ENCODE measurements around the gene PLEKHS1. TPM values are rescaled to one million over a fixed set of nuclear protein-coding genes. Genes with fewer than 3 reads are reported as not detected.

Gene PLEKHS1
- total RNA-seq, 1 donor from 2014 or later, result not detected

GRCh38 chr10:113782367-113782766 is 30.9 kb downstream of the PLEKHS1 start:
- CTCF ChIA-PET, result no interaction called here
- TF ChIP-seq CTCF (IDR thresholded peaks at IDR 0.05), result no peak

GRCh38 chr10:113782986-113783704 is 31.7 kb downstream of the PLEKHS1 start:
- Mint-ChIP-seq H3K27ac (no peak overlapping the region), H3K4me1 (no peaks in the 10 kb centered on the region), H3K9me3 (no peaks in the 10 kb centered on the region), H3K36me3 (ENCODE audit: low read depth) (no peaks in the 10 kb centered on the region), H3K27me3 (peaks cover 15% of the 10 kb centered on the region), H3K4me3 (no peak overlapping the region)
- POLR2A ChIA-PET, result no interaction called here
- TF ChIP-seq CTCF (IDR thresholded peaks at IDR 0.05), result no peak
- intact Hi-C loops (cut with micrococcal nuclease), result no loop called here
- CTCF ChIA-PET, result no interaction called here
- ATAC-seq (ENCODE audit: low read depth) (no peak), DNase-seq (no peak)

More at GRCh38 chr10:113782367-113782766, 30.9 kb downstream of the PLEKHS1 start:
- Mint-ChIP-seq H3K4me3 (no peak overlapping the region), H3K9me3 (no peaks in the 10 kb centered on the region), H3K27me3 (peaks cover 15% of the 10 kb centered on the region), H3K27ac (no peak overlapping the region), H3K4me1 (no peaks in the 10 kb centered on the region), H3K36me3 (ENCODE audit: low read depth) (no peaks in the 10 kb centered on the region)
- ATAC-seq (ENCODE audit: low read depth) (no peak), DNase-seq (no peak)
- POLR2A ChIA-PET, result no interaction called here
- intact Hi-C loops (cut with micrococcal nuclease), result no loop called here

GRCh38 chr10:113788604-113789083 is 37.2 kb downstream of the PLEKHS1 start:
- Mint-ChIP-seq H3K4me1 (no peaks in the 10 kb centered on the region), H3K27me3 (peaks cover 5% of the 10 kb centered on the region), H3K27ac (no peak overlapping the region), H3K4me3 (no peak overlapping the region), H3K9me3 (no peaks in the 10 kb centered on the region), H3K36me3 (ENCODE audit: low read depth) (no peaks in the 10 kb centered on the region)
- ChIA-PET POLR2A (no interaction called here), CTCF (interaction anchor here (0.5 to 1.3 kb wide), 2 partner anchors 15 to 214 kb away, joined by 3 read pairs; no protein-coding TSS in a partner anchor)
- no peak for TF ChIP-seq CTCF (IDR thresholded peaks at IDR 0.05)
- intact Hi-C loops (cut with micrococcal nuclease), result no loop called here
- DNase-seq, result no peak
- ATAC-seq (ENCODE audit: low read depth), result no peak

GRCh38 chr10:113791691-113792090 is 40.2 kb downstream of the PLEKHS1 start:
- Mint-ChIP-seq H3K9me3 (no peaks in the 10 kb centered on the region), H3K27me3 (peaks cover 22% of the 10 kb centered on the region), H3K36me3 (ENCODE audit: low read depth) (no peaks in the 10 kb centered on the region), H3K27ac (no peak overlapping the region), H3K4me1 (no peaks in the 10 kb centered on the region), H3K4me3 (no peak overlapping the region)
- DNase-seq (no peak), ATAC-seq (ENCODE audit: low read depth) (no peak)
- ChIA-PET CTCF (no interaction called here), POLR2A (no interaction called here)
- TF ChIP-seq CTCF (IDR thresholded peaks at IDR 0.05), result no peak
- intact Hi-C loops (cut with micrococcal nuclease), result no loop called here

GRCh38 chr10:113801569-113801968 is 50.1 kb downstream of the PLEKHS1 start:
- DNase-seq (no peak), ATAC-seq (ENCODE audit: low read depth) (no peak)
- no peak for TF ChIP-seq CTCF (IDR thresholded peaks at IDR 0.05)
- intact Hi-C loops (cut with micrococcal nuclease), result no loop called here
- H3K36me3 Mint-ChIP-seq (ENCODE audit: low read depth), result no peaks in the 10 kb centered on the region
- H3K27me3 Mint-ChIP-seq, result peaks cover 3% of the 10 kb centered on the region
- CTCF ChIA-PET, result interaction anchor here (1.1 to 10.6 kb wide), 3 partner anchors 48 to 300 kb away, joined by 3 to 106 read pairs (median 4); no protein-coding TSS in a partner anchor
- no peaks in the 10 kb centered on the region for H3K9me3 Mint-ChIP-seq
- no peak overlapping the region for H3K27ac Mint-ChIP-seq
- peaks cover 7% of the 10 kb centered on the region for H3K4me1 Mint-ChIP-seq
- H3K4me3 Mint-ChIP-seq, result no peak overlapping the region
- POLR2A ChIA-PET, result no interaction called here

Data from activated B cell treated with CpG ODN at 0.5 μM for 24 hours (primary cell).